Endothelial cell of umbilical vein (primary cell): ENCODE data around the gene SRGAP3. TPM values are rescaled to one million over a fixed set of nuclear protein-coding genes. Genes with fewer than 3 reads are reported as not detected.

ENCODE experiments used
- BruUV-seq: library from RNA; stranded (reverse); fragments of 400-500 nt; replicated peaks from 2 replicates; lab custom pipeline; 2021; lab: Mats Ljungman, UMichigan
- CTCF ChIA-PET: fragments of 300-600, 350-600 bp; sonication (Branson Sonifier 250); formaldehyde crosslinking; loops from one replicate; lab custom pipeline; 2021; ENCODE audit warnings: antibody characterized with exemption, inconsistent platforms; lab: Charles Lee
- POLR2A ChIA-PET: fragments of 300-600, 350-600 bp; sonication (Branson Sonifier 250); formaldehyde crosslinking; loops from one replicate; lab custom pipeline; 2021; ENCODE audit warnings: antibody characterized with exemption, inconsistent platforms; lab: Charles Lee
- DNase-seq: peaks from one replicate; pipeline ENCODE4 v3.0.0-alpha.2; 2011; ENCODE audit warnings: low read depth, low spot score
- FAIRE-seq: peaks from 2 replicates; lab custom pipeline; 2011; peaks lifted over from hg19 to GRCh38; lab: Jason Lieb, UNC
- H2AFZ ChIP-seq: 2 replicates; pipeline ENCODE4 v1.6.0; 2012; ENCODE audit warnings: low read depth, low read length, control low read depth, inconsistent platforms
- H3K27ac ChIP-seq: 2 replicates; pipeline ENCODE4 v1.5.1; 2011; ENCODE audit warnings: low read depth, mild to moderate bottlenecking, control low read depth, low read length, moderate library complexity; ENCODE audit not compliant: insufficient read depth
- H3K27me3 ChIP-seq, 2 experiments: 2 replicates each; pipeline versions ENCODE4 v1.6.0 to v1.6.1; 2011; ENCODE audit warnings: low read length in 2 of 2, mixed read lengths in 1 of 2; ENCODE audit not compliant: control insufficient read depth in 2 of 2, insufficient read depth in 2 of 2
- H3K36me3 ChIP-seq, 2 experiments: 2 replicates in 1 of 2; 3 replicates in 1 of 2; pipeline ENCODE4 v1.5.1; 2011; ENCODE audit warnings: low read length in 2 of 2, mild to moderate bottlenecking in 1 of 2, moderate library complexity in 1 of 2; ENCODE audit not compliant: control insufficient read depth in 2 of 2, insufficient read depth in 2 of 2; ENCODE audit errors: extremely low read depth in 1 of 2
- H3K4me1 ChIP-seq: 3 replicates; pipeline ENCODE4 v1.5.1; 2011; ENCODE audit warnings: mild to moderate bottlenecking, low read length; ENCODE audit not compliant: control insufficient read depth, insufficient read depth; ENCODE audit errors: extremely low read depth
- H3K4me2 ChIP-seq: 2 replicates; pipeline ENCODE4 v1.6.1; 2011; ENCODE audit warnings: low read length, control low read depth, mixed read lengths; ENCODE audit not compliant: insufficient read depth
- H3K4me3 ChIP-seq, 3 experiments: fragments of 200-600 bp in 1 of 3; sonication (generic), shearing (Covaris generic) in 1 of 3; replicated peaks in 1 of 3; 2 replicates each; pipeline ENCODE4 v1.5.1; 2011 to 2016; ENCODE audit warnings: control low read depth in 3 of 3, low read length in 3 of 3, mild to moderate bottlenecking in 2 of 3, inconsistent platforms in 1 of 3, low read depth in 1 of 3, moderate library complexity in 1 of 3; ENCODE audit not compliant: insufficient read depth in 1 of 3
- H3K79me2 ChIP-seq: 2 replicates; pipeline ENCODE4 v1.6.0; 2012; ENCODE audit warnings: low read length, inconsistent platforms; ENCODE audit not compliant: control insufficient read depth, insufficient read depth
- H3K9ac ChIP-seq: replicated peaks from 2 replicates; pipeline ENCODE3; 2011; ENCODE audit warnings: low read length, control low read depth; ENCODE audit not compliant: insufficient read depth; ENCODE audit errors: extremely low read depth
- H3K9me1 ChIP-seq: replicated peaks from 3 replicates; pipeline ENCODE4 v1.6.0; 2011; ENCODE audit warnings: mild to moderate bottlenecking, low read length; ENCODE audit not compliant: control insufficient read depth, insufficient read depth; ENCODE audit errors: extremely low read depth
- H3K9me3 ChIP-seq: replicated peaks from 2 replicates; pipeline ENCODE4 v1.5.1; 2012; ENCODE audit warnings: low read length, inconsistent platforms; ENCODE audit not compliant: control insufficient read depth, insufficient read depth
- H4K20me1 ChIP-seq: replicated peaks from 2 replicates; pipeline ENCODE3; 2011; ENCODE audit warnings: mild to moderate bottlenecking, low read length; ENCODE audit not compliant: control insufficient read depth, insufficient read depth; ENCODE audit errors: extremely low read depth
- EZH2 ChIP-seq: IDR thresholded peaks from 2 replicates; pipeline ENCODE4 v1.6.1; 2012; ENCODE audit warnings: borderline replicate concordance, low read depth, mild to moderate bottlenecking, moderate library complexity, low read length, inconsistent platforms; ENCODE audit not compliant: severe bottlenecking
- FOS ChIP-seq: IDR thresholded peaks from 2 replicates; pipeline ENCODE4 v1.6.1; 2011; ENCODE audit warnings: mild to moderate bottlenecking, low read length, moderate library complexity, borderline replicate concordance; ENCODE audit not compliant: insufficient read depth
- GATA2 ChIP-seq: IDR thresholded peaks from 2 replicates; pipeline ENCODE4 v1.7.0; 2011; ENCODE audit warnings: low read depth, mild to moderate bottlenecking, moderate library complexity, mixed read lengths, low read length; ENCODE audit not compliant: insufficient read length, insufficient read depth
- JUN ChIP-seq: IDR thresholded peaks from 2 replicates; pipeline ENCODE4 v1.6.1; 2011; ENCODE audit warnings: borderline replicate concordance, low read depth; ENCODE audit not compliant: insufficient read length, insufficient read depth
- MYC ChIP-seq: IDR thresholded peaks from one replicate; pipeline ENCODE4 v1.6.1; 2011; ENCODE audit warnings: mild to moderate bottlenecking, low read depth, low read length
- POLR2A ChIP-seq: IDR thresholded peaks from 2 replicates; pipeline ENCODE4 v1.6.1; 2012; ENCODE audit warnings: low read depth, mild to moderate bottlenecking, control low read depth, low read length
- POLR2AphosphoS5 ChIP-seq: IDR thresholded peaks from 2 replicates; pipeline ENCODE4 v1.6.1; 2012; ENCODE audit warnings: low read depth, mild to moderate bottlenecking, control low read depth, low read length, moderate library complexity; ENCODE audit not compliant: insufficient read depth
- dilution Hi-C: fragments of 300-500 bp; cut with MboI; formaldehyde crosslinking; loops from one replicate; pipeline ENCODE4 v1.15.0; 2019; ENCODE audit warnings: low sequenced_read_pairs; ENCODE audit not compliant: extremely low pct_ligation_motif_present
- intact Hi-C: fragments of 100-400 bp; cut with micrococcal nuclease; formaldehyde crosslinking; loops from one replicate; pipeline ENCODE4 v1.10.0; 2022
- polyA plus RNA-seq, 4 experiments: library from polyadenylated mRNA; depleted of rRNA in 3 of 4; stranded (reverse) in 3 of 4; unstranded in 1 of 4; fragments of >200 nt; gene quantifications; 2 replicates each; pipeline versions ENCODE4 v1.2.1 to v1.2.3, GENCODE V29; 2011 to 2012; ENCODE audit warnings: missing spikeins in 1 of 4
- total RNA-seq: library from RNA; stranded (reverse); gene quantifications from 2 replicates; pipeline ENCODE4 v1.2.3, GENCODE V29; 2021
- TF ChIP-seq, protein P1 (sequence below), 2 donors: IDR thresholded peaks; 1 replicate in 1 of 2; 2 replicates in 1 of 2; pipeline ENCODE4 v1.5.1; 2011; ENCODE audit warnings: low read length in 2 of 2, mild to moderate bottlenecking in 2 of 2, moderate library complexity in 2 of 2, control low read depth in 1 of 2, inconsistent platforms in 1 of 2, low read depth in 1 of 2; ENCODE audit not compliant: insufficient read depth in 1 of 2; ENCODE audit errors: extremely low read depth in 1 of 2
- TF ChIP-seq, protein P2 (sequence below): IDR thresholded peaks from 2 replicates; pipeline ENCODE4 v1.6.1; 2011; ENCODE audit not compliant: insufficient read depth, insufficient read length

SRGAP3 gene
- total and polyA plus RNA-seq, 2 donors (not counting 3 experiments of a cell fraction or from before 2014, with no cell fraction given): 0.06 TPM; not detected in 1

DNA sequence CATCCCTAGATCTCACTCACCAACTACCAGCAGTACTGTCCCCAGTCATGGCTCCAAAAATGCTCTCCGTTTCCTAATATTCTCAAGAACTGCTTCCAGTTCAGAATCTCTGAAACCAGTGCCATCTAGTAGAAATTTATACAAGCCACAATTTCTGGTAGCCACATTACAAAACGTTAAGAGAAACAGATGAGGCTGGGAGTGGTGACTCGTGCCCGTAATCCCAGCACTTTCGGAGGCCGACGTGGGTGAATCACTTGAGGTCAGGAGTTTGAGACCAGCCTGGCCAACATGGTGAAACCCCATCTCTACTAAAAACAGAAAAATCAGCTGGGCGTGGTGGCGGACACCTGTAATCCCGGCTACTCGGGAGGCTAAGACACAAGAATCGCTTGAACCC lies 207.8 kb downstream of the SRGAP3 start:
- dilution Hi-C loops: no loop called here
- TF ChIP-seq POLR2A (no peak), POLR2AphosphoS5 (no peak), FOS (no peak), EZH2 (no peak), MYC (no peak), JUN (no peak), GATA2 (no peak)
- TF ChIP-seq, protein P1, sequence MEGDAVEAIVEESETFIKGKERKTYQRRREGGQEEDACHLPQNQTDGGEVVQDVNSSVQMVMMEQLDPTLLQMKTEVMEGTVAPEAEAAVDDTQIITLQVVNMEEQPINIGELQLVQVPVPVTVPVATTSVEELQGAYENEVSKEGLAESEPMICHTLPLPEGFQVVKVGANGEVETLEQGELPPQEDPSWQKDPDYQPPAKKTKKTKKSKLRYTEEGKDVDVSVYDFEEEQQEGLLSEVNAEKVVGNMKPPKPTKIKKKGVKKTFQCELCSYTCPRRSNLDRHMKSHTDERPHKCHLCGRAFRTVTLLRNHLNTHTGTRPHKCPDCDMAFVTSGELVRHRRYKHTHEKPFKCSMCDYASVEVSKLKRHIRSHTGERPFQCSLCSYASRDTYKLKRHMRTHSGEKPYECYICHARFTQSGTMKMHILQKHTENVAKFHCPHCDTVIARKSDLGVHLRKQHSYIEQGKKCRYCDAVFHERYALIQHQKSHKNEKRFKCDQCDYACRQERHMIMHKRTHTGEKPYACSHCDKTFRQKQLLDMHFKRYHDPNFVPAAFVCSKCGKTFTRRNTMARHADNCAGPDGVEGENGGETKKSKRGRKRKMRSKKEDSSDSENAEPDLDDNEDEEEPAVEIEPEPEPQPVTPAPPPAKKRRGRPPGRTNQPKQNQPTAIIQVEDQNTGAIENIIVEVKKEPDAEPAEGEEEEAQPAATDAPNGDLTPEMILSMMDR (IDR thresholded peaks at IDR 0.05; ENCODE audit: extremely low read depth in 1 of 2, insufficient read depth in 1 of 2, low read depth in 1 of 2, low read length in 2 of 2): no peak
- TF ChIP-seq, protein P2, sequence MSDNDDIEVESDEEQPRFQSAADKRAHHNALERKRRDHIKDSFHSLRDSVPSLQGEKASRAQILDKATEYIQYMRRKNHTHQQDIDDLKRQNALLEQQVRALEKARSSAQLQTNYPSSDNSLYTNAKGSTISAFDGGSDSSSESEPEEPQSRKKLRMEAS: no peak

More for the DNA sequence above, 207.8 kb downstream of the SRGAP3 start:
- H3K9ac ChIP-seq: no peak overlapping the region
- no peaks in the 10 kb centered on the region for H3K36me3 ChIP-seq
- ChIA-PET POLR2A (no interaction called here), CTCF (no interaction called here)
- H4K20me1 ChIP-seq: no peaks in the 10 kb centered on the region
- no peak overlapping the region for H3K4me2 ChIP-seq
- H3K4me3 ChIP-seq: no peak overlapping the region
- H3K9me1 ChIP-seq: no peaks in the 10 kb centered on the region
- H3K9me3 ChIP-seq: no peaks in the 10 kb centered on the region
- no peaks in the 10 kb centered on the region for H3K4me1 ChIP-seq
- BruUV-seq: no TSS peak
- DNase-seq (no peak), FAIRE-seq (no peak)
- H3K79me2 ChIP-seq: no peaks in the 10 kb centered on the region
- no peak overlapping the region for H2AFZ ChIP-seq
- H3K27me3 ChIP-seq: no peaks in the 10 kb centered on the region
- no peak overlapping the region for H3K27ac ChIP-seq
- intact Hi-C loops: no loop called here
